GM19193 (cell line): ENCODE results near the gene IMPDH1.

Experiments used
- POLR2A ChIP-seq: IDR thresholded peaks from 4 replicates; pipeline ENCODE4 v1.6.1; 2011; ENCODE audit not compliant: insufficient read depth, insufficient read length; ENCODE audit errors: extremely low read depth

The IMPDH1 gene

GRCh38 chr7:128443831-128444600 is 34.2 kb upstream of the IMPDH1 start:
- TF ChIP-seq POLR2A, result no peak

GRCh38 chr7:128442356-128442755 is 32.6 kb upstream of the IMPDH1 start:
- TF ChIP-seq POLR2A, result no peak

GRCh38 chr7:128437426-128438332 is 27.9 kb upstream of the IMPDH1 start:
- TF ChIP-seq POLR2A, result no peak

GRCh38 chr7:128435327-128435686 is 25.5 kb upstream of the IMPDH1 start:
- TF ChIP-seq POLR2A, result no peak

GRCh38 chr7:128434413-128435326 is 24.9 kb upstream of the IMPDH1 start:
- TF ChIP-seq POLR2A, result no peak

GRCh38 chr7:128431754-128432153 is 22.0 kb upstream of the IMPDH1 start:
- TF ChIP-seq POLR2A, result no peak

DNA sequence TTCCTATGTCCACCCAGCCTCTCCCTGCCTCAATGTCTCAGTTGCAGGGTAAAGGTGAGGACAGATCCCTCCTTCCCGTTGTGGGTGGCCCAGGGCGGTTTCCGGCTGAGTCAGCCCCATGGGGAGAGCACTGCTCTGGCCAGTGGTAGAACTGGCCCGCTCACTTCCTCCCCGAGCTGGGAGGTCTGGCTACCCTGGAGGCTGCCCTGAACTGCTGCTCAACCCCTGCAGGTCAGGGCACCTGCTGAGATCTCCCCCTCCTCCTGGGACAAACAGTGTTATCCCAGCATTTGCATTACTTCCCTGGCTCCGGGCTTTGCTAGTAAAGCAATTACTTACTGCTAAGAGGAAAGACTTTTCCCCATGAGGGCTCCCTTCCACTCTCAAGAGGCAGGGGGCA is 21.4 kb upstream of the IMPDH1 start:
- no peak for TF ChIP-seq POLR2A

DNA sequence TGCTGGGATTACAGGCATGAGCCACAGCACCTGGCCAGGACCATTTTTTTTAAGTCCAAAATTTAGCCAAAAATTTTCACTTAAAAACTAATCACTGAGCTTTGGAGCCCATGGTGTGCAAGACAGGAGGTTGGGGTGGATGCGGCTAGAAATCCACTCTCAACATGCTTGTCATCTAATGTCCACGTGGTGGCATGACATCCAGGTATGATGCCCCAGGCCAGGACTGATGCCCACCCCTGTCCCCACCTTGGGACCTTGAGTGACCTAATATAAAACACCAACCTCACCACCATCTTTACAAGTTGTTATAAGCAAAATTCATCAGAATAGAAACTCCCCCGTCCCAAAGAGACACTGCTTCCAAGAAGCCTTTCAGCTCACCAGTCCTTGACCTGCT is 20.4 kb upstream of the IMPDH1 start:
- no peak for TF ChIP-seq POLR2A

DNA sequence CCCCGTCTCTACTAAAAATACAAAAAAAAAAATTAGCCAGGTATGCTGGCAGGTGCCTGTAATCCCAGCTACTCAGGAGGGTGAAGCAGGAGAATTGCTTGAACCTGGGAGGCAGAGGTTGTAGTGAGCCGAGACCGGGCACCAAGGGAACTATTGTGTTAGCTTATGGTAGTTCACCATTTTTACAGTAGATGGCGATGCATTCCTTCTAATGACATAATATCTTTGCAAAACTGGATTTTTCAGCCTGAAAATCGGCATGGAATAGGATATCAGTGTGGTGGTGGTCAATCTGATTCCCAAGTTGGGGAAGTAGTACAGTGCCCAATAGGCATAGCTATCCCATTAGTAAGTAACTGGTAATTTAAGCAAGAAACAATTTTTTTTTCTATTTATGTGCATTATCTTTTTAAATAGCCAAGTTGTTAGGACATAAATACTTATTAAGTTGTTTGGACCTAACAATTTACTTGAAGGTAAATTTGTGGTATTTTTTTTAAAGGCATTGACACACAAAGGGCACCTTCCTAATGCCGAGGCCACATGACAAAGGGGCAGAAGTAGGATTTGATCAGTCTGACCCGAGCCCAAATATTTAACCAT is 17.6 kb upstream of the IMPDH1 start:
- TF ChIP-seq POLR2A, result no peak

DNA sequence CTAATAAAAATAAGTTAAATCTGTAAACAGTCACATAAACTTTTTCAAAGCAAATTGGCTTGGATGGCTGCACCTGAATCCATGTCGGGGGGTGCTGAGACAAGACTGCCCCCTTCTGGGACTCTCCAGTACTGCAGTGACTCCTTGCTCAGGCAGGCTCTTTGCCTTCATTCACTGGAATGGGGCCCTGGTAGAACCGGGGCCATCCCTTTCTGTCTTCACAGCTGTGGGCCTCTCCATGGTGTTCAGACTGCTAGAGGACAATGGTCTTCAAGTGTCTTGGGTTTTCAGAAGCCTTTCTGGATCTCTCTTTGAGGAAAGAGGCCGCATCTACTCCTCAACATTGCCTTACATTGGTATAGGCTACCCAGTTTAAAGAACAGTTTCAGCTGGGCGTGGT is 16.1 kb upstream of the IMPDH1 start:
- no peak for TF ChIP-seq POLR2A

DNA sequence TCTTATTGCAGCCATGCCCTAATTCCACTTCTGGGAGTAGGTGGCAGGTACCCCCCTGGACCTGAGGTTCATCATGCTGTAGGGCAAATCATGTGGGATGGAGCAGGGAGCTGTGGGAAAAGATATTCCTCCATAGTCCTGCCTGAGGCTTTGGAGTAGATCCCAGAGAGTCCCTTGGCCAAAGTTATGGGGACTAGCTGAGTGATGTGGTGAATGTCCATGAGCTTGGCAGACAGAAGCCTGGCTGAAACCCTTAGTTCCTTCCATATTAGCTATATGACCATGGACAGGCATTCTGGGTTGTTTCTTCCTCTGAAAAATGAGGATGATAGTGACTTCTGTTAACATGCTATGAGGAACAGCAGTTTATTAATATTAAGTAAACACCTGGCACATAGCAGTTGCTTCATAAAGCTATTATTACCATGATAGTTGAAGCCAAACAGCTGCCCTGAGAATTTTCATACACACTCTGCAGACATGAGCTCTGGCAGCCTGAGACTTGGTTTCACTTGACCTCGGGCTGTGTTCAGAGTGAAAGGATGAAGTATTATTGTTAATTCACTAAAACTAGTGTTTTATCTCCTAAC is 15.0 kb upstream of the IMPDH1 start:
- TF ChIP-seq POLR2A, result no peak

DNA sequence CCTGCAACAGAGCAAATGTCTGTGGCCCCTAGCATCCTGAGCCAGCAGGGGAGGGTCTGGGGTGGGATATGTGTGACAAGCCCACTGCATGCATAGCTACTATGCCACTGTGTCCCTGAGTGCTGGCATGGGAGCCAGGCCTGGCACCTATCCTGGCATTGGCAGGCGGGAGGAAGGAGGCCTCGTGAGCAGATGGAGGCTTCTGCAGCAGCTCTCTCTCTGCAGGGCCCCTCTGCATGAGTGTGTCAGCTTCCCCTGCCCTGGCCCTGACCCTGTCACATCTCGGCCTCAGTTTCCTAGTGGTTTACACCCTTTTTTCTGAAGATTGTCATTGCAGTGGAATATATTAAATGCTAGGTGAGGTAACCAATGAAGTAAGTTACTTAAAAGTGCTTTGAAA is 13.1 kb upstream of the IMPDH1 start:
- no peak for TF ChIP-seq POLR2A

- no peak for TF ChIP-seq POLR2A
These were observed 12.3 kb upstream of the IMPDH1 start for GRCh38 chr7:128422037-128422436.

DNA sequence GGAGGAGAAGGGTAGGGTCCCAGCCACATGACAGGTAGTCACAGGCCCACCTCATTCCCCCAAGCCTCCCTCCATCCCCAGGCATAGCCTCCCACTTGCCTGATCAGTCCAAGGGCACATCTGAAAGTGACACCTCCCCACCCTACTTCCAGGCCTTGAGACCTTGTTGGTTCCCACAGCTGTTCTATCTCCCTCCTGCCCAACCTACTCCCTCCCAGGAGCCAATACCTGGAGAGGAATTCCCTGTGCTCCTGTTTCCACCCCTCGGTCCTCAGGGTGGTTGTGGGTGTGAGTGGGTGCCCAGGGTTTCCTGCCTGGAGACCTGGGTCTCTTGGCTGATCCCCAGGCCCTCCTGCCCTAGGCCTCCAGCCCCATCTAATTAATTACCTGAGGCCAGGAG is 11.6 kb upstream of the IMPDH1 start:
- TF ChIP-seq POLR2A, result no peak
